GM12878 (cell line): ENCODE results near the gene OPN4. TPM values are rescaled to one million over a fixed set of nuclear protein-coding genes. Genes with fewer than 3 reads are reported as not detected.

Experiments used
- ATAC-seq: fragments of 200-7000 bp; cut with Tn5 transposase; 3 replicates; pipeline ENCODE4 v1.9.1; 2020; ENCODE audit warnings: mild to moderate bottlenecking, moderate library complexity
- BruUV-seq: library from RNA; stranded (reverse); fragments of 400-500 nt; replicated peaks from 2 replicates; lab custom pipeline; 2021; lab: Mats Ljungman, UMichigan
- CTCF ChIA-PET: fragments of 300-600 bp; sonication (Branson Sonifier 250); formaldehyde crosslinking; extraction: SDS; loops from one replicate; lab custom pipeline; 2021; ENCODE audit warnings: inconsistent platforms; lab: Yijun Ruan, JAX
- POLR2A ChIA-PET: fragments of 350-600 bp; formaldehyde crosslinking; extraction: SDS; loops from one replicate; lab custom pipeline; 2021; ENCODE audit warnings: inconsistent platforms; lab: Charles Lee
- RAD21 ChIA-PET: fragments of 300-600 bp; sonication (Branson Sonifier 250); formaldehyde crosslinking; loops from one replicate; lab custom pipeline; 2023; ENCODE audit warnings: antibody characterized with exemption; ENCODE audit not compliant: unreplicated experiment; lab: Charles Lee
- SMC1A ChIA-PET: fragments of 300-600 bp; sonication (Branson Sonifier 250); formaldehyde crosslinking; loops from one replicate; lab custom pipeline; 2023; ENCODE audit not compliant: unreplicated experiment, uncharacterized antibody; lab: Charles Lee
- DNase-seq: peaks from one replicate; pipeline ENCODE4 v3.0.0-alpha.2; 2011; ENCODE audit warnings: low read depth, low spot score
- FAIRE-seq: peaks from 3 replicates; lab custom pipeline; 2011; peaks lifted over from hg19 to GRCh38; lab: Jason Lieb, UNC
- H2AFZ ChIP-seq: 2 replicates; pipeline ENCODE4 v1.6.0; 2011; ENCODE audit warnings: low read depth, low read length, control low read depth; ENCODE audit not compliant: control insufficient read depth
- H3K27ac ChIP-seq: 2 replicates; pipeline ENCODE4 v1.5.1; 2011; ENCODE audit warnings: control low read depth; ENCODE audit not compliant: control insufficient read depth, insufficient read depth
- H3K27me3 ChIP-seq, 2 experiments: replicated peaks in 1 of 2; 2 replicates each; pipeline versions ENCODE4 v1.6.0 to v1.6.1; 2011; ENCODE audit warnings: low read length in 1 of 2; ENCODE audit not compliant: control insufficient read depth in 2 of 2, insufficient read depth in 2 of 2
- H3K36me3 ChIP-seq, 2 experiments: 2 replicates each; pipeline ENCODE4 v1.5.1; 2011; ENCODE audit warnings: low read length in 1 of 2; ENCODE audit not compliant: control insufficient read depth in 2 of 2, insufficient read depth in 2 of 2
- H3K4me1 ChIP-seq: 2 replicates; pipeline ENCODE4 v1.6.1; 2011; ENCODE audit warnings: mild to moderate bottlenecking, low read length, moderate library complexity, mixed read lengths; ENCODE audit not compliant: control insufficient read depth, insufficient read depth
- H3K4me2 ChIP-seq: 2 replicates; pipeline ENCODE4 v1.6.0; 2011; ENCODE audit warnings: control low read depth; ENCODE audit not compliant: control insufficient read depth, insufficient read depth
- H3K4me3 ChIP-seq: fragments of 200-600 bp; sonication (generic); 2 replicates; pipeline ENCODE4 v1.5.1; 2016
- H3K79me2 ChIP-seq: 2 replicates; pipeline ENCODE4 v1.6.0; 2011; ENCODE audit warnings: low read length; ENCODE audit not compliant: control insufficient read depth, insufficient read depth
- H3K9ac ChIP-seq: 2 replicates; pipeline ENCODE4 v1.8.0; 2011; ENCODE audit warnings: low read length, control low read depth, mixed read lengths; ENCODE audit not compliant: control insufficient read depth, insufficient read depth
- H3K9me3 ChIP-seq: replicated peaks from 3 replicates; pipeline ENCODE4 v1.5.1; 2011; ENCODE audit warnings: mild to moderate bottlenecking, low read length; ENCODE audit not compliant: control insufficient read depth, insufficient read depth
- H4K20me1 ChIP-seq: 2 replicates; pipeline ENCODE4 v1.6.0; 2011; ENCODE audit not compliant: control insufficient read depth, insufficient read depth
- CEBPB ChIP-seq, 2 experiments: fragments of 150-350 bp in 1 of 2; IDR thresholded peaks; 2 replicates each; pipeline ENCODE4 v1.6.1; 2012 to 2014; ENCODE audit warnings: low read depth in 2 of 2, low read length in 2 of 2, borderline replicate concordance in 1 of 2, inconsistent platforms in 1 of 2
- EED ChIP-seq: sonication (generic); IDR thresholded peaks from 2 replicates; pipeline ENCODE4 v1.6.1; 2016; ENCODE audit warnings: antibody characterized with exemption, low read depth
- GABPA ChIP-seq: IDR thresholded peaks from 2 replicates; pipeline ENCODE4 v1.6.1; 2014; ENCODE audit warnings: antibody characterized with exemption, low read depth, mild to moderate bottlenecking, inconsistent platforms
- HDAC2 ChIP-seq: fragments of 200-600 bp; sonication (generic); IDR thresholded peaks from 2 replicates; pipeline ENCODE4 v1.6.1; 2017
- RUNX3 ChIP-seq: IDR thresholded peaks from 2 replicates; pipeline ENCODE4 v1.6.1; 2012; ENCODE audit warnings: low read length, inconsistent platforms
- SMAD5 ChIP-seq: IDR thresholded peaks from 2 replicates; pipeline ENCODE4 v1.6.1; 2016; ENCODE audit warnings: antibody characterized with exemption, low read depth
- YBX1 ChIP-seq: fragments of 450-650 bp; IDR thresholded peaks from 2 replicates; pipeline ENCODE4 v1.6.1; 2016; ENCODE audit warnings: antibody characterized with exemption
- WGBS: methylation state at CpG from one replicate; pipeline ENCODE4 v1.1.6; 2016; ENCODE audit warnings: low lambda C conversion rate; ENCODE audit not compliant: insufficient replicate concordance, insufficient coverage; ENCODE audit errors: missing lambda C conversion rate; 5-methylcytosine and 5-hydroxymethylcytosine counted together
- in situ Hi-C: fragments of 300-500 bp; cut with MboI; formaldehyde crosslinking; loops from 9 replicates; pipeline ENCODE4 v1.14.3; 2018; ENCODE audit warnings: mixed read lengths
- intact Hi-C: fragments of 100-400 bp; cut with micrococcal nuclease; formaldehyde crosslinking; loops from one replicate; pipeline ENCODE4 v1.14.2; 2022; ENCODE audit not compliant: unreplicated experiment
- polyA plus RNA-seq, 11 experiments: library from polyadenylated mRNA; depleted of rRNA in 4 of 11; unstranded in 6 of 11; stranded (reverse) in 5 of 11; fragments of >200 nt; fragmentation: Nextera tagmentation in 4 of 11; fragmentation: Illumina TruSeq in 1 of 11; extraction: Ambion mirVana in 4 of 11; extraction: Trizol in 1 of 11; gene quantifications; 1 replicate in 1 of 11; 2 replicates in 10 of 11; pipeline versions ENCODE4 v1.2.1 to v1.2.3, GENCODE V29; 2011 to 2016; ENCODE audit warnings: inconsistent platforms in 2 of 11, missing spikeins in 2 of 11, low read depth in 1 of 11
- total RNA-seq, 4 experiments: library from RNA; depleted of rRNA in 3 of 4; stranded (reverse); fragments of >200 nt in 3 of 4; fragmentation: Illumina TruSeq in 1 of 4; extraction: Trizol in 1 of 4; gene quantifications; 2 replicates each; pipeline versions ENCODE4 v1.2.1 to v1.2.3, GENCODE V29; 2013 to 2021
- TF ChIP-seq, protein P1 (sequence below): fragments of 450-650 bp; IDR thresholded peaks from 2 replicates; pipeline ENCODE4 v1.6.1; 2016; ENCODE audit warnings: mild to moderate bottlenecking
- TF ChIP-seq, protein P2 (sequence below): IDR thresholded peaks from 2 replicates; pipeline ENCODE4 v1.6.1; 2011; ENCODE audit warnings: mild to moderate bottlenecking, low read depth, low read length, moderate library complexity; ENCODE audit not compliant: insufficient replicate concordance
- TF ChIP-seq, protein P3 (sequence below): fragments of 450-650 bp; IDR thresholded peaks from 2 replicates; pipeline ENCODE4 v1.6.1; 2017; ENCODE audit warnings: borderline replicate concordance
- TF ChIP-seq, protein P4 (sequence below): IDR thresholded peaks from 2 replicates; pipeline ENCODE4 v1.6.1; 2012; ENCODE audit warnings: low read depth, low read length, improper control_type of control experiment

The OPN4 gene
- total and polyA plus RNA-seq, 10 of the 15 experiments (the other 5 are each of a cell fraction or from before 2014, with no cell fraction given): not detected

DNA sequence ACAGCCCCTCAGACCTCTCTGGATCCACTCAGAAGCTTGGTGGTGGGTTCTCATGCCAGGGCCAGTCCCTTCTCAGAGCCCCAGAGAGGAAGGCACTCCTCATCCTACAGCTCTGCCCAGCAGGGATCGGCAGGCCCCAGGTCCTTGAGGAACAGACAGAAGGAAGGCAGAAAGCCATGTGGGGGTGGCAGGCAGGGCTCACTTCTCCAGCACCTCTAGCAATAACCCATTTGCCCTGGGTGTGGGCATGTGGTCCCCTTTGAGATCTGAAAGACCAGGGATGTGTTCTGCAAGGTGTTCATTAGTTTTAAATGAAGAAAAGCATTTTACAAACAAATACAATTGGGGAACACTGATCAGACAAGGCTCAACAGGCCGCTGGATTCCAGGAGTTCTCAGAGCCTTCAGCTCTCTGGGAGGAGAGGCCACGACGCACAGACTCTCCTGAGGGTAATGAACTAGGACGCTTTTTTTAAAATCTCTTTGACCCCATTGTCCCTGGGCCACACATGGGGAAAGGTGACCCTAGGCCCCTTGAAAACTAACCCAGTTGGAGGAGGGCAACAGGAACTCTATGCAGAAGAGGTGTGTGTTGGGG lies 54.5 kb downstream of the OPN4 start (continued):
- TF ChIP-seq, protein P1, sequence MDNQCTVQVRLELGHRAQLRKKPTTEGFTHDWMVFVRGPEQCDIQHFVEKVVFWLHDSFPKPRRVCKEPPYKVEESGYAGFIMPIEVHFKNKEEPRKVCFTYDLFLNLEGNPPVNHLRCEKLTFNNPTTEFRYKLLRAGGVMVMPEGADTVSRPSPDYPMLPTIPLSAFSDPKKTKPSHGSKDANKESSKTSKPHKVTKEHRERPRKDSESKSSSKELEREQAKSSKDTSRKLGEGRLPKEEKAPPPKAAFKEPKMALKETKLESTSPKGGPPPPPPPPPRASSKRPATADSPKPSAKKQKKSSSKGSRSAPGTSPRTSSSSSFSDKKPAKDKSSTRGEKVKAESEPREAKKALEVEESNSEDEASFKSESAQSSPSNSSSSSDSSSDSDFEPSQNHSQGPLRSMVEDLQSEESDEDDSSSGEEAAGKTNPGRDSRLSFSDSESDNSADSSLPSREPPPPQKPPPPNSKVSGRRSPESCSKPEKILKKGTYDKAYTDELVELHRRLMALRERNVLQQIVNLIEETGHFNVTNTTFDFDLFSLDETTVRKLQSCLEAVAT: no peak
- TF ChIP-seq CEBPB (IDR thresholded peaks at IDR 0.05; ENCODE audit: borderline replicate concordance in 1 of 2, low read depth in 2 of 2, low read length in 2 of 2): no peak
- no peak for TF ChIP-seq YBX1
- TF ChIP-seq GABPA: no peak
- TF ChIP-seq RUNX3: no peak

DNA sequence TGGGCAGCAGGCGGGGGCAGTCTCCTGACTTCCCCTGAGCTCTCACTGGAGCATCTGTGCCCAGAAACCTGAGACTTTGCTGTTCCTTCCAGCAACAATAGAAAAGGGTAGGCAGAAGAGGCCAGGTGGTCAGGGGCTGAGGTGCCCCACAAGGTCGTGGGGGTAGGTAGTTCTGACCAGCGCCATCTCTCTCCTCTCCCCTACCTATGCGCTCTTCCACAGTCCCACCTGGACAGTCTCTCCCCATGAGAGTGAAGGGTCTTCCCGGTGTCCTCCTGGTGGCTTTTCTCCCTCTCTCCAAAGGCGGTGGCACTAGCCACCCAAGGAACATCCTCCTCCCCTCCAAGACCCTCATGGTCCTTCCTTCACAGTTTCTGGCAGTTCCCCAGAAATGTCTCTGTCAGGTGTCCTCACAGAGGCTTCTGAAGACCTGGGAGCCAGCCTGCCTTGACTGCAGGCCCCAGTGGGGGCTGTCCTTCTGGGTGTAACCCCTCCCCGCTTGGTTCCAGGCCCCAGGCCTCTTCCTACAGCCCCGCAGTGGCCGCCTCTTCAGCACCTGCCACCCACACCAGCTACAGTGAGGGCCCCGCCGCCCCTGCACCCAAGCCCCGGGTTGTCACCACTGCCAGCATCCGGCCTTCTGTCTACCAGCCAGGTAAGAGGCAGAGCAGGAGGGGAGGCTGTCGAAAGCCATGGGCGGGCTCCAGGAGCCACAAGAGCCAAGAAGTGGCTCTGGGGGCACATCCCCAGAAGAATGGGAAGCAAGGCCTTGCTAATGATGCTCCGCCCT lies 55.2 kb downstream of the OPN4 start:
- in situ Hi-C loops: no loop called here
- ChIA-PET CTCF (interaction anchor here (1.0 to 2.3 kb wide), 5 partner anchors 10 to 189 kb away, joined by 3 to 7 read pairs (median 5); no protein-coding TSS in a partner anchor), SMC1A (no interaction called here), RAD21 (no interaction called here), POLR2A (interaction anchor here (0.6 kb wide), 2 partner anchors 159 to 228 kb away, joined by 3 read pairs; no protein-coding TSS in a partner anchor)
- TF ChIP-seq, protein P2, sequence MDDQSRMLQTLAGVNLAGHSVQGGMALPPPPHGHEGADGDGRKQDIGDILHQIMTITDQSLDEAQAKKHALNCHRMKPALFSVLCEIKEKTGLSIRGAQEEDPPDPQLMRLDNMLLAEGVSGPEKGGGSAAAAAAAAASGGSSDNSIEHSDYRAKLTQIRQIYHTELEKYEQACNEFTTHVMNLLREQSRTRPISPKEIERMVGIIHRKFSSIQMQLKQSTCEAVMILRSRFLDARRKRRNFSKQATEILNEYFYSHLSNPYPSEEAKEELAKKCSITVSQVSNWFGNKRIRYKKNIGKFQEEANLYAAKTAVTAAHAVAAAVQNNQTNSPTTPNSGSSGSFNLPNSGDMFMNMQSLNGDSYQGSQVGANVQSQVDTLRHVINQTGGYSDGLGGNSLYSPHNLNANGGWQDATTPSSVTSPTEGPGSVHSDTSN: no peak
- TF ChIP-seq EED: no peak
- no peak for TF ChIP-seq HDAC2
- no peak for TF ChIP-seq SMAD5
- TF ChIP-seq, protein P3, sequence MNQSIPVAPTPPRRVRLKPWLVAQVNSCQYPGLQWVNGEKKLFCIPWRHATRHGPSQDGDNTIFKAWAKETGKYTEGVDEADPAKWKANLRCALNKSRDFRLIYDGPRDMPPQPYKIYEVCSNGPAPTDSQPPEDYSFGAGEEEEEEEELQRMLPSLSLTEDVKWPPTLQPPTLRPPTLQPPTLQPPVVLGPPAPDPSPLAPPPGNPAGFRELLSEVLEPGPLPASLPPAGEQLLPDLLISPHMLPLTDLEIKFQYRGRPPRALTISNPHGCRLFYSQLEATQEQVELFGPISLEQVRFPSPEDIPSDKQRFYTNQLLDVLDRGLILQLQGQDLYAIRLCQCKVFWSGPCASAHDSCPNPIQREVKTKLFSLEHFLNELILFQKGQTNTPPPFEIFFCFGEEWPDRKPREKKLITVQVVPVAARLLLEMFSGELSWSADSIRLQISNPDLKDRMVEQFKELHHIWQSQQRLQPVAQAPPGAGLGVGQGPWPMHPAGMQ: no peak
- TF ChIP-seq, protein P4, sequence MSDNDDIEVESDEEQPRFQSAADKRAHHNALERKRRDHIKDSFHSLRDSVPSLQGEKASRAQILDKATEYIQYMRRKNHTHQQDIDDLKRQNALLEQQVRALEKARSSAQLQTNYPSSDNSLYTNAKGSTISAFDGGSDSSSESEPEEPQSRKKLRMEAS: no peak
- intact Hi-C loops: loop anchor here (2.0 to 10.0 kb wide), 2 partner anchors 47 to 85 kb away; partner anchors contain the start of gene BMPR1A
- ATAC-seq (no peak), DNase-seq (no peak), FAIRE-seq (no peak)
- H3K36me3 ChIP-seq: no peaks in the 10 kb centered on the region
- H3K4me2 ChIP-seq: no peak overlapping the region
- 77% methylated on average over 16 of the region's 16 CpGs for WGBS
- no peaks in the 10 kb centered on the region for H3K79me2 ChIP-seq
- BruUV-seq: no TSS peak
- no peak overlapping the region for H3K9ac ChIP-seq
- no peaks in the 10 kb centered on the region for H3K27me3 ChIP-seq
- no peak overlapping the region for H3K4me3 ChIP-seq
- no peak overlapping the region for H2AFZ ChIP-seq
- no peak overlapping the region for H3K27ac ChIP-seq
- H3K9me3 ChIP-seq: no peaks in the 10 kb centered on the region
- H3K4me1 ChIP-seq: peaks cover 4% of the 10 kb centered on the region; the same call in 1 of the 2 replicates
- H4K20me1 ChIP-seq: no peaks in the 10 kb centered on the region
